ENCODE measurements around the gene CHD3. TPM values are rescaled to one million over a fixed set of nuclear protein-coding genes. Genes with fewer than 3 reads are reported as not detected.
A peak's percentile ranks its signal among the peaks of the same experiment; 100 is the strongest.

CHD3 gene
- total and polyA plus RNA-seq, 2 of the 13 experiments (the other 11 are each of a cell fraction or from before 2014, with no cell fraction given) = 2.7 to 3.7 TPM

DNA sequence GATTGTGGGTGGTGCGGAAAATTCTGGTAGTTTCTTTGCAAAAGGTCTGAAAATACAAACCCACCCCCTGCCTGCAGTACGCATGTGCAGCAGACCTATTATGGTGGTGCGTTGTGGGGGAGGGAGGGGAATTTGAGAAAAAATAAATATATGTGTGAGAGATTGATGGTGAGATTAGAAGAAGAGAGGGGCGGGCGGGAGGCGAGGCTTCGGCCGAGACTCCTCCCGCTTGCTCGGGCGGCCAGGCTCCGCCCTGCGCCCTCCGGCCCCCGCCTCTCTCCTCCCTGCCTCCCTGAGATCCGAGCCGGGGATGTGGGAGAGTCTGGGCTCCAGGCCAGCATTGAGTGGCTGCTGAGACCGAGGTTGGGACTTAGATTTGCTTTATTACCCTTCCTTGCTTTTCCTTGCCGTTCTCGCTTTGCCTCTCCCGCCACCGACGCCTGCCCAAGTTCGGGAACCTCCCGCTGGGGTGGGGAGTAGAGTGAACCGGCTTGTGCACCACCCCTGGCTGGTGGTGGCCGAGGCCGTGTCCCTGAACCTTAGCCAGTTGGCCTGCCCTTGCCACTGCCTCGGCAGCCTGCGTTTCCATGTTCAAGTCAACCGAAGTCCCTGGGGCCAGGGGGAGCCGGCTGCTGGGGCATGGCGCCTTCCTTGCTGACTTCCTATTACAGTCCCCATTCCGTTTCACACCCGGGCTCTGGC, 956 bp upstream of the CHD3 start (continued):
- TF ChIP-seq RFX5 (IDR thresholded peaks at IDR 0.05; ENCODE audit: low read depth, low read length) (no peak), NR2F2 (IDR thresholded peaks at IDR 0.05; ENCODE audit: borderline replicate concordance, low read depth) (no peak; the same call in 1 of the 2 replicates), RBFOX2 (IDR thresholded peaks at IDR 0.05; ENCODE audit: low read depth, low read length) (peak; percentile 48), KLF9 (CRISPR knock-in tag; IDR thresholded peaks at IDR 0.05; ENCODE audit: low read depth) (no peak), JUND (CRISPR knock-in tag; IDR thresholded peaks at IDR 0.05) (no peak), TCF7 (IDR thresholded peaks at IDR 0.05; ENCODE audit: low read depth) (no peak), SUZ12 (IDR thresholded peaks at IDR 0.05; ENCODE audit: low read depth, low read length) (no peak), ZNF44 (CRISPR knock-in tag; IDR thresholded peaks at IDR 0.05) (no peak), YEATS4 (CRISPR knock-in tag; IDR thresholded peaks at IDR 0.05; ENCODE audit: borderline replicate concordance) (no peak), IKZF4 (CRISPR knock-in tag; IDR thresholded peaks at IDR 0.05; ENCODE audit: borderline replicate concordance, low read depth, not compliant biosample characterization) (no peak), HMG20A (CRISPR knock-in tag; IDR thresholded peaks at IDR 0.05; ENCODE audit: borderline replicate concordance) (no peak), ZNF773 (CRISPR knock-in tag; IDR thresholded peaks at IDR 0.05; ENCODE audit: borderline replicate concordance) (no peak), ZNF569 (CRISPR knock-in tag; IDR thresholded peaks at IDR 0.05; ENCODE audit: borderline replicate concordance) (no peak), MEIS1 (CRISPR knock-in tag; IDR thresholded peaks at IDR 0.05; ENCODE audit: borderline replicate concordance) (no peak), NRL (CRISPR knock-in tag; IDR thresholded peaks at IDR 0.05; ENCODE audit: borderline replicate concordance) (peak; percentile 75; the same call in 1 of the 2 replicates), ZNF547 (CRISPR knock-in tag; IDR thresholded peaks at IDR 0.05) (peak; percentile 82), ZNF260 (CRISPR knock-in tag; IDR thresholded peaks at IDR 0.05; ENCODE audit: borderline replicate concordance, low read depth) (no peak), PLRG1 (conservative IDR thresholded peaks at IDR 0.05) (no peak), ZNF292 (CRISPR knock-in tag; IDR thresholded peaks at IDR 0.05; ENCODE audit: borderline replicate concordance, low read depth) (no peak), ZNF138 (CRISPR knock-in tag; IDR thresholded peaks at IDR 0.05; ENCODE audit: low read depth) (no peak), HNF4A (CRISPR knock-in tag; IDR thresholded peaks at IDR 0.05) (peak; percentile 43; the same call in 1 of the 2 replicates), TRIM24 (CRISPR knock-in tag; IDR thresholded peaks at IDR 0.05) (no peak), GPN1 (CRISPR knock-in tag; IDR thresholded peaks at IDR 0.05; ENCODE audit: borderline replicate concordance) (no peak), ZNF367 (CRISPR knock-in tag; IDR thresholded peaks at IDR 0.05; ENCODE audit: borderline replicate concordance) (no peak), NCOA5 (CRISPR knock-in tag; IDR thresholded peaks at IDR 0.05) (no peak), FOXC1 (CRISPR knock-in tag; IDR thresholded peaks at IDR 0.05; ENCODE audit: borderline replicate concordance) (peak; percentile 39; the same call in 1 of the 2 replicates), BORCS8-MEF2B (CRISPR knock-in tag; IDR thresholded peaks at IDR 0.05) (no peak)
- TF ChIP-seq, protein P1, sequence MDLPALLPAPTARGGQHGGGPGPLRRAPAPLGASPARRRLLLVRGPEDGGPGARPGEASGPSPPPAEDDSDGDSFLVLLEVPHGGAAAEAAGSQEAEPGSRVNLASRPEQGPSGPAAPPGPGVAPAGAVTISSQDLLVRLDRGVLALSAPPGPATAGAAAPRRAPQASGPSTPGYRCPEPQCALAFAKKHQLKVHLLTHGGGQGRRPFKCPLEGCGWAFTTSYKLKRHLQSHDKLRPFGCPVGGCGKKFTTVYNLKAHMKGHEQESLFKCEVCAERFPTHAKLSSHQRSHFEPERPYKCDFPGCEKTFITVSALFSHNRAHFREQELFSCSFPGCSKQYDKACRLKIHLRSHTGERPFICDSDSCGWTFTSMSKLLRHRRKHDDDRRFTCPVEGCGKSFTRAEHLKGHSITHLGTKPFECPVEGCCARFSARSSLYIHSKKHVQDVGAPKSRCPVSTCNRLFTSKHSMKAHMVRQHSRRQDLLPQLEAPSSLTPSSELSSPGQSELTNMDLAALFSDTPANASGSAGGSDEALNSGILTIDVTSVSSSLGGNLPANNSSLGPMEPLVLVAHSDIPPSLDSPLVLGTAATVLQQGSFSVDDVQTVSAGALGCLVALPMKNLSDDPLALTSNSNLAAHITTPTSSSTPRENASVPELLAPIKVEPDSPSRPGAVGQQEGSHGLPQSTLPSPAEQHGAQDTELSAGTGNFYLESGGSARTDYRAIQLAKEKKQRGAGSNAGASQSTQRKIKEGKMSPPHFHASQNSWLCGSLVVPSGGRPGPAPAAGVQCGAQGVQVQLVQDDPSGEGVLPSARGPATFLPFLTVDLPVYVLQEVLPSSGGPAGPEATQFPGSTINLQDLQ (CRISPR knock-in tag; IDR thresholded peaks at IDR 0.05) = no peak
- TF ChIP-seq, protein P2, sequence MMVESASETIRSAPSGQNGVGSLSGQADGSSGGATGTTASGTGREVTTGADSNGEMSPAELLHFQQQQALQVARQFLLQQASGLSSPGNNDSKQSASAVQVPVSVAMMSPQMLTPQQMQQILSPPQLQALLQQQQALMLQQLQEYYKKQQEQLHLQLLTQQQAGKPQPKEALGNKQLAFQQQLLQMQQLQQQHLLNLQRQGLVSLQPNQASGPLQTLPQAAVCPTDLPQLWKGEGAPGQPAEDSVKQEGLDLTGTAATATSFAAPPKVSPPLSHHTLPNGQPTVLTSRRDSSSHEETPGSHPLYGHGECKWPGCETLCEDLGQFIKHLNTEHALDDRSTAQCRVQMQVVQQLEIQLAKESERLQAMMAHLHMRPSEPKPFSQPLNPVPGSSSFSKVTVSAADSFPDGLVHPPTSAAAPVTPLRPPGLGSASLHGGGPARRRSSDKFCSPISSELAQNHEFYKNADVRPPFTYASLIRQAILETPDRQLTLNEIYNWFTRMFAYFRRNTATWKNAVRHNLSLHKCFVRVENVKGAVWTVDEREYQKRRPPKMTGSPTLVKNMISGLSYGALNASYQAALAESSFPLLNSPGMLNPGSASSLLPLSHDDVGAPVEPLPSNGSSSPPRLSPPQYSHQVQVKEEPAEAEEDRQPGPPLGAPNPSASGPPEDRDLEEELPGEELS (CRISPR knock-in tag; IDR thresholded peaks at IDR 0.05) = no peak
